Measurements from ENCODE around the gene MGAT5B. TPM values are rescaled to one million over a fixed set of nuclear protein-coding genes. Genes with fewer than 3 reads are reported as not detected.
A peak's percentile ranks its signal among the peaks of the same experiment; 100 is the strongest.

MGAT5B gene
- total and polyA plus RNA-seq, 10 of the 15 experiments (the other 5 are each of a cell fraction or from before 2014, with no cell fraction given): 0.13 TPM; not detected in 9

DNA sequence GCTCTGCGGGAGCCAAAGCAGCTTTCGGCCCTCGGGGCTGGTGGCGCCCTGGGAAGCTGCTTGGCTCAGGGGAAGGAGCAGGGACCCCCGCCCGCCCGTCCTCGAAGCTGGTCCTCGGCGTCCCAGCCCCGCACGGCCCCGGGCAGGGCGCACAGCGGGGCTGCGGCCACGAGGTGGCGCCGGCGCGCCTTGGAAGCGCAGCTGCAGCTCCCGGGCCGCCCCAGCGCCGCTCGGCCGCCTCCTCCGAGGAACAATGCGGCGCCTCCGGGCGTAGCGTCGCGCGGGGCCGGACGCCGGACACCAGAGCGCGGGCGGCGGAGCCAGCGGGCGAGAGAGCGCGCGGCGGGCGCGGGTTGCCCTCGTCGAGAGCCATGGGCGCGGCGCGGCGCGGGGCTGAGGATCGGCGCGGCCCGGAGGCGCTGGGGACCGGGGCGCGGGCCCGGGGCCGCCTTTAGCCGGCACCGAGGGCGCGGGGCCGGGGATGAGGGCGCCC lies at the start of gene MGAT5B (continued):
- TF ChIP-seq CHD2 (IDR thresholded peaks at IDR 0.05; ENCODE audit: borderline replicate concordance, low read depth, low read length): no peak
- TF ChIP-seq SUPT20H (IDR thresholded peaks at IDR 0.05; ENCODE audit: borderline replicate concordance, control insufficient read depth, low read depth, low read length): no peak
- TF ChIP-seq, protein P1, sequence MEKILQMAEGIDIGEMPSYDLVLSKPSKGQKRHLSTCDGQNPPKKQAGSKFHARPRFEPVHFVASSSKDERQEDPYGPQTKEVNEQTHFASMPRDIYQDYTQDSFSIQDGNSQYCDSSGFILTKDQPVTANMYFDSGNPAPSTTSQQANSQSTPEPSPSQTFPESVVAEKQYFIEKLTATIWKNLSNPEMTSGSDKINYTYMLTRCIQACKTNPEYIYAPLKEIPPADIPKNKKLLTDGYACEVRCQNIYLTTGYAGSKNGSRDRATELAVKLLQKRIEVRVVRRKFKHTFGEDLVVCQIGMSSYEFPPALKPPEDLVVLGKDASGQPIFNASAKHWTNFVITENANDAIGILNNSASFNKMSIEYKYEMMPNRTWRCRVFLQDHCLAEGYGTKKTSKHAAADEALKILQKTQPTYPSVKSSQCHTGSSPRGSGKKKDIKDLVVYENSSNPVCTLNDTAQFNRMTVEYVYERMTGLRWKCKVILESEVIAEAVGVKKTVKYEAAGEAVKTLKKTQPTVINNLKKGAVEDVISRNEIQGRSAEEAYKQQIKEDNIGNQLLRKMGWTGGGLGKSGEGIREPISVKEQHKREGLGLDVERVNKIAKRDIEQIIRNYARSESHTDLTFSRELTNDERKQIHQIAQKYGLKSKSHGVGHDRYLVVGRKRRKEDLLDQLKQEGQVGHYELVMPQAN (conservative IDR thresholded peaks at IDR 0.05): 0 out of 2 replicates have a peak, but pooled peaks have one; percentile 21
- 0 out of 2 replicates have a peak, but pooled peaks have one; percentile 35 for TF ChIP-seq DPF2 (IDR thresholded peaks at IDR 0.05)
- no peak for TF ChIP-seq PML (IDR thresholded peaks at IDR 0.05; ENCODE audit: low read length)
- TF ChIP-seq CREM (IDR thresholded peaks at IDR 0.05; ENCODE audit: low read depth): no peak
- no peak for TF ChIP-seq CREB1 (IDR thresholded peaks at IDR 0.05; ENCODE audit: low read depth)
- TF ChIP-seq KDM1A (IDR thresholded peaks at IDR 0.05; ENCODE audit: borderline replicate concordance): no peak

DNA sequence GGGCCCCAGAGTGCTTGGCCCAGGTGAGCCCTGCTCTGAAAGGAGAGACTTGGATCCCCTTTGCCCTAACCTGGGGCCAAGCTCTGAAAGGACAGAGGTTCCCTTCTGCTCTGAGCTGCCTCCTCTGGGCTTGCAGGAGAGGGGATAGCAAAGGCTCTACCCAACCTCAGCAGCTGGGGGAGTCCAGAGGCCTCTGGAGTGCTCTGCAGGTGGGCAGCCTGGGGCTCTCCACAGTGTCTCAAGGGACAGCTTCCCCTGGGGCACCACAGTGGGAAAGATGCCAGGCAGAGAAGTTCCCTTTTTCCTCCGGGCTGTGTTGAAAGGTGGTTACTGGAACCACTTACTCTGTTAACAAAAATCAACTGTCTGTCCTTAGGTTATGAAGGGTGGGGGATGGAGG lies 48.2 kb upstream of the MGAT5B start:
- SMC1A ChIA-PET (ENCODE audit: uncharacterized antibody, unreplicated experiment): interaction anchor here (0.7 to 1.4 kb wide), 5 partner anchors 10 to 85 kb away, joined by 3 to 5 read pairs (median 3); no protein-coding TSS in a partner anchor
- Histone ChIP-seq H3K9me3 (replicated peaks; ENCODE audit: control insufficient read depth, insufficient read depth, low read length) (no peaks in the 10 kb centered on the region), H3K36me3 (ENCODE audit: control insufficient read depth in 2 of 2, insufficient read depth in 2 of 2, low read length in 1 of 2) (no peaks in the 10 kb centered on the region), H3K9ac (ENCODE audit: control insufficient read depth, insufficient read depth, low read length) (no peak overlapping the region), H3K79me2 (ENCODE audit: control insufficient read depth, insufficient read depth, low read length) (no peaks in the 10 kb centered on the region), H3K27ac (ENCODE audit: control insufficient read depth, insufficient read depth) (no peak overlapping the region), H3K4me2 (ENCODE audit: control insufficient read depth, insufficient read depth) (no peak overlapping the region), H2AFZ (ENCODE audit: control insufficient read depth, low read depth, low read length) (no peak overlapping the region), H4K20me1 (ENCODE audit: control insufficient read depth, insufficient read depth) (no peaks in the 10 kb centered on the region), H3K27me3 (replicated peaks in 1 of 2; ENCODE audit: control insufficient read depth in 2 of 2, insufficient read depth in 2 of 2, low read length in 1 of 2) (no peaks in the 10 kb centered on the region; a peak in 1 of 4 replicates), H3K4me1 (ENCODE audit: control insufficient read depth, insufficient read depth, low read length) (no peaks in the 10 kb centered on the region), H3K4me3 (no peak overlapping the region)
- ATAC-seq (peak; percentile 73), DNase-seq (ENCODE audit: low read depth, low spot score) (peak; percentile 13), FAIRE-seq (no peak)
- intact Hi-C loops (cut with micrococcal nuclease; ENCODE audit: unreplicated experiment): no loop called here
- CTCF ChIA-PET: interaction anchor here (0.5 to 2.2 kb wide), 8 partner anchors 9 to 246 kb away, joined by 3 to 7 read pairs (median 4); partner anchors contain the start of gene MGAT5B
- POLR2A ChIA-PET: interaction anchor here (0.6 kb wide), 1 partner anchor 966 kb away, joined by 3 read pairs; no protein-coding TSS in a partner anchor
- WGBS (ENCODE audit: insufficient coverage, insufficient replicate concordance, low lambda C conversion rate, missing lambda C conversion rate): 0% methylated on average over 1 of the region's 1 CpG
- RAD21 ChIA-PET (ENCODE audit: unreplicated experiment): interaction anchor here (0.9 to 1.3 kb wide), 3 partner anchors 12 to 92 kb away, joined by 3 to 6 read pairs (median 3); no protein-coding TSS in a partner anchor
- no TSS peak for BruUV-seq (replicated peaks)
- in situ Hi-C loops (cut with MboI): no loop called here
- TF ChIP-seq TCF12 (IDR thresholded peaks at IDR 0.05; ENCODE audit: low read depth, low read length): peak; percentile 44; the same call in 1 of the 2 replicates
- TF ChIP-seq BRCA1 (IDR thresholded peaks at IDR 0.05; ENCODE audit: low read depth, low read length): no peak
- no peak for TF ChIP-seq KDM1A (IDR thresholded peaks at IDR 0.05; ENCODE audit: borderline replicate concordance)
- no peak for TF ChIP-seq CEBPB (IDR thresholded peaks at IDR 0.05; ENCODE audit: borderline replicate concordance in 1 of 2, low read depth in 2 of 2, low read length in 2 of 2)
- TF ChIP-seq, protein P2, sequence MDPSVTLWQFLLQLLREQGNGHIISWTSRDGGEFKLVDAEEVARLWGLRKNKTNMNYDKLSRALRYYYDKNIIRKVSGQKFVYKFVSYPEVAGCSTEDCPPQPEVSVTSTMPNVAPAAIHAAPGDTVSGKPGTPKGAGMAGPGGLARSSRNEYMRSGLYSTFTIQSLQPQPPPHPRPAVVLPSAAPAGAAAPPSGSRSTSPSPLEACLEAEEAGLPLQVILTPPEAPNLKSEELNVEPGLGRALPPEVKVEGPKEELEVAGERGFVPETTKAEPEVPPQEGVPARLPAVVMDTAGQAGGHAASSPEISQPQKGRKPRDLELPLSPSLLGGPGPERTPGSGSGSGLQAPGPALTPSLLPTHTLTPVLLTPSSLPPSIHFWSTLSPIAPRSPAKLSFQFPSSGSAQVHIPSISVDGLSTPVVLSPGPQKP (IDR thresholded peaks at IDR 0.05; ENCODE audit: low read depth, low read length): no peak
- TF ChIP-seq, protein P3, sequence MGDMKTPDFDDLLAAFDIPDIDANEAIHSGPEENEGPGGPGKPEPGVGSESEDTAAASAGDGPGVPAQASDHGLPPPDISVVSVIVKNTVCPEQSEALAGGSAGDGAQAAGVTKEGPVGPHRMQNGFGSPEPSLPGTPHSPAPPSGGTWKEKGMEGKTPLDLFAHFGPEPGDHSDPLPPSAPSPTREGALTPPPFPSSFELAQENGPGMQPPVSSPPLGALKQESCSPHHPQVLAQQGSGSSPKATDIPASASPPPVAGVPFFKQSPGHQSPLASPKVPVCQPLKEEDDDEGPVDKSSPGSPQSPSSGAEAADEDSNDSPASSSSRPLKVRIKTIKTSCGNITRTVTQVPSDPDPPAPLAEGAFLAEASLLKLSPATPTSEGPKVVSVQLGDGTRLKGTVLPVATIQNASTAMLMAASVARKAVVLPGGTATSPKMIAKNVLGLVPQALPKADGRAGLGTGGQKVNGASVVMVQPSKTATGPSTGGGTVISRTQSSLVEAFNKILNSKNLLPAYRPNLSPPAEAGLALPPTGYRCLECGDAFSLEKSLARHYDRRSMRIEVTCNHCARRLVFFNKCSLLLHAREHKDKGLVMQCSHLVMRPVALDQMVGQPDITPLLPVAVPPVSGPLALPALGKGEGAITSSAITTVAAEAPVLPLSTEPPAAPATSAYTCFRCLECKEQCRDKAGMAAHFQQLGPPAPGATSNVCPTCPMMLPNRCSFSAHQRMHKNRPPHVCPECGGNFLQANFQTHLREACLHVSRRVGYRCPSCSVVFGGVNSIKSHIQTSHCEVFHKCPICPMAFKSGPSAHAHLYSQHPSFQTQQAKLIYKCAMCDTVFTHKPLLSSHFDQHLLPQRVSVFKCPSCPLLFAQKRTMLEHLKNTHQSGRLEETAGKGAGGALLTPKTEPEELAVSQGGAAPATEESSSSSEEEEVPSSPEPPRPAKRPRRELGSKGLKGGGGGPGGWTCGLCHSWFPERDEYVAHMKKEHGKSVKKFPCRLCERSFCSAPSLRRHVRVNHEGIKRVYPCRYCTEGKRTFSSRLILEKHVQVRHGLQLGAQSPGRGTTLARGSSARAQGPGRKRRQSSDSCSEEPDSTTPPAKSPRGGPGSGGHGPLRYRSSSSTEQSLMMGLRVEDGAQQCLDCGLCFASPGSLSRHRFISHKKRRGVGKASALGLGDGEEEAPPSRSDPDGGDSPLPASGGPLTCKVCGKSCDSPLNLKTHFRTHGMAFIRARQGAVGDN (IDR thresholded peaks at IDR 0.05): no peak
- peak; percentile 92 for TF ChIP-seq YBX1 (IDR thresholded peaks at IDR 0.05)
- no peak for TF ChIP-seq CBX3 (IDR thresholded peaks at IDR 0.05; ENCODE audit: borderline replicate concordance, low read depth)
- TF ChIP-seq MEF2B (IDR thresholded peaks at IDR 0.05; ENCODE audit: partially characterized antibody, poor library complexity, severe bottlenecking): peak; percentile 99
- no peak for TF ChIP-seq ZBED1 (IDR thresholded peaks at IDR 0.05; ENCODE audit: borderline replicate concordance)
